NCI-H69 (cell line): ENCODE data around the gene HYCC2.
"Not testable (repeated sequence)": the region's sequence is repeated elsewhere in the genome, so short reads cannot be mapped to it uniquely, and the experiment has no call there.

Experiments used
- DNase-seq: peaks from one replicate; lab custom pipeline; 2025; lab: John Stamatoyannopoulos, UW

Gene HYCC2

GRCh38 chr2:201071479-201072200, at the start of gene HYCC2, which contains the start of gene NDUFB3:
HYCC2 (minus strand) TSS chr2:201071671; CDS start chr2:201024009, 47,662 bp downstream.
NDUFB3 (plus strand) TSS chr2:201072001; CDS start chr2:201078883, 6,882 bp downstream.
- DNase-seq: peak; percentile 90

GRCh38 chr2:201118961-201119854, 47.7 kb upstream of the HYCC2 start:
- DNase-seq: peak; percentile 85

- peak; percentile 93 for DNase-seq
These were observed 46.9 kb upstream of the HYCC2 start for GRCh38 chr2:201118121-201118960.

GRCh38 chr2:201117735-201118094, 46.2 kb upstream of the HYCC2 start:
- DNase-seq: not testable (repeated sequence)

- peak; percentile 63 for DNase-seq
These were observed 45.7 kb upstream of the HYCC2 start for GRCh38 chr2:201116959-201117734.

- peak; percentile 85 for DNase-seq
These were observed 44.9 kb upstream of the HYCC2 start, which contains the start of gene CFLAR for GRCh38 chr2:201116115-201116958. CFLAR (plus strand) TSS chr2:201116164; CDS start chr2:201129866, 13,702 bp downstream.

- no peak for DNase-seq
These were observed 43.4 kb upstream of the HYCC2 start for GRCh38 chr2:201114846-201115245.

GRCh38 chr2:201114350-201114749, 42.9 kb upstream of the HYCC2 start:
- no peak for DNase-seq

GRCh38 chr2:201111096-201111495, 39.6 kb upstream of the HYCC2 start:
- no peak for DNase-seq

GRCh38 chr2:201110615-201111014, 39.1 kb upstream of the HYCC2 start:
- no peak for DNase-seq

- DNase-seq: no peak
These were observed 37.7 kb upstream of the HYCC2 start for GRCh38 chr2:201109186-201109585.

- DNase-seq: no peak
These were observed 36.9 kb upstream of the HYCC2 start for GRCh38 chr2:201108341-201108740.

GRCh38 chr2:201107624-201108023, 36.2 kb upstream of the HYCC2 start:
- DNase-seq: no peak

GRCh38 chr2:201105759-201106158, 34.3 kb upstream of the HYCC2 start:
- DNase-seq: no peak

GRCh38 chr2:201100497-201100896, 29.0 kb upstream of the HYCC2 start:
- DNase-seq: no peak

GRCh38 chr2:201093573-201093972, 22.1 kb upstream of the HYCC2 start:
- DNase-seq: no peak

GRCh38 chr2:201090574-201090973, 19.1 kb upstream of the HYCC2 start:
- no peak for DNase-seq

- DNase-seq: no peak
These were observed 13.4 kb upstream of the HYCC2 start for GRCh38 chr2:201084863-201085262.

- DNase-seq: no peak
These were observed 3.5 kb upstream of the HYCC2 start for GRCh38 chr2:201074996-201075395.

GRCh38 chr2:201073071-201073470, 1.6 kb upstream of the HYCC2 start:
- DNase-seq: no peak
